Keratinocyte (primary cell): ENCODE measurements around the gene ZBTB1. TPM values are rescaled to one million over a fixed set of nuclear protein-coding genes. Genes with fewer than 3 reads are reported as not detected.

Experiments used
- DNase-seq: peaks from one replicate; pipeline ENCODE4 v3.0.0-alpha.2; 2011; ENCODE audit warnings: low read depth, missing footprints, low spot score
- FAIRE-seq: peaks from 2 replicates; lab custom pipeline; 2011; peaks lifted over from hg19 to GRCh38; lab: Jason Lieb, UNC
- H2AFZ ChIP-seq: 2 replicates; pipeline ENCODE4 v1.6.0; 2012; ENCODE audit warnings: low read length, control low read depth, inconsistent platforms; ENCODE audit not compliant: control insufficient read depth
- H3K27ac ChIP-seq: 2 replicates; pipeline ENCODE4 v1.5.1; 2011; ENCODE audit warnings: low read length; ENCODE audit not compliant: control insufficient read depth, insufficient read depth
- H3K27me3 ChIP-seq: 3 replicates; pipeline ENCODE4 v1.6.0; 2011; ENCODE audit warnings: low read length; ENCODE audit not compliant: control insufficient read depth, insufficient read depth; ENCODE audit errors: extremely low read depth
- H3K36me3 ChIP-seq, 2 experiments: 2 replicates in 1 of 2; 3 replicates in 1 of 2; pipeline ENCODE4 v1.5.1; 2011; ENCODE audit warnings: low read length in 2 of 2, mild to moderate bottlenecking in 1 of 2; ENCODE audit not compliant: control insufficient read depth in 2 of 2, insufficient read depth in 2 of 2; ENCODE audit errors: extremely low read depth in 1 of 2
- H3K4me1 ChIP-seq: 3 replicates; pipeline ENCODE4 v1.5.1; 2011; ENCODE audit warnings: low read length; ENCODE audit not compliant: control insufficient read depth, insufficient read depth; ENCODE audit errors: extremely low read depth
- H3K4me2 ChIP-seq: 3 replicates; pipeline ENCODE4 v1.6.0; 2011; ENCODE audit warnings: low read depth, low read length; ENCODE audit not compliant: control insufficient read depth, insufficient read depth; ENCODE audit errors: extremely low read depth
- H3K4me3 ChIP-seq, 3 experiments: fragments of 200-600 bp in 1 of 3; sonication (generic) in 1 of 3; 2 replicates in 2 of 3; 3 replicates in 1 of 3; pipeline ENCODE4 v1.5.1; 2011 to 2016; ENCODE audit warnings: low read length in 3 of 3, mild to moderate bottlenecking in 3 of 3, control low read depth in 2 of 3, inconsistent platforms in 1 of 3, low read depth in 1 of 3, mixed read lengths in 1 of 3, mixed run types in 1 of 3, moderate library complexity in 1 of 3; ENCODE audit not compliant: control insufficient read depth in 2 of 3, insufficient read depth in 2 of 3; ENCODE audit errors: extremely low read depth in 1 of 3
- H3K79me2 ChIP-seq: 2 replicates; pipeline ENCODE4 v1.6.0; 2012; ENCODE audit warnings: low read length; ENCODE audit not compliant: control insufficient read depth, insufficient read depth
- H3K9ac ChIP-seq: 3 replicates; pipeline ENCODE4 v1.6.0; 2011; ENCODE audit warnings: low read length; ENCODE audit not compliant: control insufficient read depth, insufficient read depth; ENCODE audit errors: extremely low read depth
- H3K9me1 ChIP-seq: 3 replicates; pipeline ENCODE4 v1.6.0; 2011; ENCODE audit warnings: low read length; ENCODE audit not compliant: control insufficient read depth, insufficient read depth; ENCODE audit errors: extremely low read depth
- H3K9me3 ChIP-seq: 2 replicates; pipeline ENCODE4 v1.5.1; 2012; ENCODE audit warnings: low read depth, low read length; ENCODE audit not compliant: control insufficient read depth
- H4K20me1 ChIP-seq: 3 replicates; pipeline ENCODE4 v1.6.0; 2011; ENCODE audit warnings: low read length; ENCODE audit not compliant: control insufficient read depth, insufficient read depth; ENCODE audit errors: extremely low read depth
- CTCF ChIP-seq, 3 experiments: IDR thresholded peaks in 1 of 3; conservative IDR thresholded peaks in 1 of 3; optimal IDR thresholded peaks in 1 of 3; 2 replicates in 2 of 3; 3 replicates in 1 of 3; pipeline versions ENCODE3 to v1.5.1; 2011; ENCODE audit warnings: low read length in 3 of 3, mild to moderate bottlenecking in 3 of 3, moderate library complexity in 2 of 3, control low read depth in 1 of 3, inconsistent platforms in 1 of 3; ENCODE audit not compliant: insufficient read depth in 2 of 3; ENCODE audit errors: extremely low read depth in 1 of 3
- EZH2 ChIP-seq: IDR thresholded peaks from one replicate; pipeline ENCODE4 v1.6.1; 2012; ENCODE audit warnings: inconsistent platforms, mild to moderate bottlenecking, low read length, moderate library complexity
- dilution Hi-C: fragments of 300-500 bp; cut with MboI; formaldehyde crosslinking; loops from one replicate; pipeline ENCODE4 v1.7.0; 2020; ENCODE audit warnings: low sequenced_read_pairs; ENCODE audit not compliant: extremely low pct_ligation_motif_present
- polyA plus RNA-seq, 5 experiments: library from polyadenylated mRNA; depleted of rRNA in 3 of 5; stranded (reverse) in 3 of 5; stranded (forward) in 1 of 5; unstranded in 1 of 5; fragments of >200 nt; gene quantifications; 1 replicate in 1 of 5; 2 replicates in 3 of 5; 3 replicates in 1 of 5; pipeline versions ENCODE4 v1.2.1 to v1.2.3, GENCODE V29; 2011 to 2012; ENCODE audit warnings: missing spikeins in 2 of 5, low read depth in 1 of 5, low replicate concordance in 1 of 5

ZBTB1 gene
- polyA plus RNA-seq, 1 donor (not counting 4 experiments of a cell fraction or from before 2014, with no cell fraction given) = 40.7 TPM

GRCh38 chr14:64501411-64502171 is 3.0 kb upstream of the ZBTB1 start:
- Histone ChIP-seq H4K20me1 (no peaks in the 10 kb centered on the region), H3K27ac (peak overlapping the region; percentile 97), H3K79me2 (peaks cover 32% of the 10 kb centered on the region), H3K9me1 (no peaks in the 10 kb centered on the region), H3K4me1 (peaks cover 24% of the 10 kb centered on the region), H3K9ac (peak overlapping the region; percentile 97), H3K36me3 (peaks cover 2 to 4% of the 10 kb centered on the region in 2 experiments), H3K4me2 (peak overlapping the region; percentile 83), H3K4me3 (peak overlapping the region; percentile 66 to 88 (median 79)), H3K27me3 (no peaks in the 10 kb centered on the region), H2AFZ (peak overlapping the region; percentile 69), H3K9me3 (no peaks in the 10 kb centered on the region)
- DNase-seq (no peak), FAIRE-seq (peak; percentile 17)
- TF ChIP-seq CTCF (optimal IDR thresholded peaks at IDR 0.05 in 1 of 3, IDR thresholded peaks at IDR 0.05 in 1 of 3, conservative IDR thresholded peaks at IDR 0.05 in 1 of 3; ENCODE audit: extremely low read depth in 1 of 3, insufficient read depth in 2 of 3, low read length in 3 of 3) (no peak), EZH2 (no peak)
- dilution Hi-C loops = no loop called here

- H3K4me3 ChIP-seq = peak overlapping the region; percentile 66 to 88 (median 79)
- H4K20me1 ChIP-seq = no peaks in the 10 kb centered on the region
- no peaks in the 10 kb centered on the region for H3K9me3 ChIP-seq
- peaks cover 2 to 4% of the 10 kb centered on the region in 2 experiments for H3K36me3 ChIP-seq
- no peaks in the 10 kb centered on the region for H3K27me3 ChIP-seq
- H3K4me2 ChIP-seq = peak overlapping the region; percentile 83
- peak overlapping the region; percentile 97 for H3K9ac ChIP-seq
- H3K27ac ChIP-seq = peak overlapping the region; percentile 97
- no peaks in the 10 kb centered on the region for H3K9me1 ChIP-seq
- H3K79me2 ChIP-seq = peaks cover 41% of the 10 kb centered on the region
- no peak overlapping the region for H2AFZ ChIP-seq
- FAIRE-seq (no peak), DNase-seq (no peak)
- dilution Hi-C loops = no loop called here
- TF ChIP-seq CTCF (optimal IDR thresholded peaks at IDR 0.05 in 1 of 3, IDR thresholded peaks at IDR 0.05 in 1 of 3, conservative IDR thresholded peaks at IDR 0.05 in 1 of 3; ENCODE audit: extremely low read depth in 1 of 3, insufficient read depth in 2 of 3, low read length in 3 of 3) (no peak), EZH2 (no peak)
- H3K4me1 ChIP-seq = peaks cover 33% of the 10 kb centered on the region
These were observed 2.1 kb upstream of the ZBTB1 start for GRCh38 chr14:64502456-64502855.
